ENCODE results near the gene TMEM198. TPM values are rescaled to one million over a fixed set of nuclear protein-coding genes. Genes with fewer than 3 reads are reported as not detected.

Gene TMEM198
- total RNA-seq, 6 experiments from 2014 or later = 0.68 to 3.2 (median 1.2) TPM

- H3K27ac ChIP-seq = no peak overlapping the region
- WGBS (ENCODE audit: insufficient coverage, low coverage, low lambda C conversion rate, missing lambda C conversion rate) = 54% methylated on average over 3 of the region's 4 CpGs
These were observed 2.1 kb downstream of the TMEM198 start for GRCh38 chr2:219545943-219546352.

GRCh38 chr2:219547621-219548020 lies 3.8 kb downstream of the TMEM198 start:
- WGBS (ENCODE audit: insufficient coverage, low coverage, low lambda C conversion rate, missing lambda C conversion rate) = 100% methylated on average over 1 of the region's 26 CpGs
- Histone ChIP-seq H3K36me3 (no peaks in the 10 kb centered on the region), H3K4me3 (no peak overlapping the region), H3K4me1 (peaks cover 0 to 12% (median 1%) of the 10 kb centered on the region in 4 donors), H3K27ac (no peak overlapping the region), H3K27me3 (no peaks in the 10 kb centered on the region), H3K9me3 (no peaks in the 10 kb centered on the region)
- no peak for TF ChIP-seq CTCF (IDR thresholded peaks at IDR 0.05)
- TF ChIP-seq POLR2A (IDR thresholded peaks at IDR 0.05) = no peak
- intact Hi-C loops (cut with DNase I) = no loop called here
- DNase-seq (no peak), ATAC-seq (no peak)

More at GRCh38 chr2:219545943-219546352, 2.1 kb downstream of the TMEM198 start:
- DNase-seq = no peak
- TF ChIP-seq POLR2A (IDR thresholded peaks at IDR 0.05) = no peak
- TF ChIP-seq CTCF (IDR thresholded peaks at IDR 0.05) = no peak
- ATAC-seq = no peak
- Histone ChIP-seq H3K4me3 (no peak overlapping the region), H3K4me1 (peaks cover 0 to 18% (median 5%) of the 10 kb centered on the region in 4 donors), H3K27me3 (no peaks in the 10 kb centered on the region), H3K9me3 (no peaks in the 10 kb centered on the region), H3K36me3 (no peaks in the 10 kb centered on the region)
- intact Hi-C loops (cut with DNase I) = no loop called here

GRCh38 chr2:219548990-219549389 lies 5.2 kb downstream of the TMEM198 start:
- intact Hi-C loops (cut with DNase I) = no loop called here
- no peaks in the 10 kb centered on the region for H3K27me3 ChIP-seq
- H3K4me1 ChIP-seq = peaks cover 0 to 14% (median 0%) of the 10 kb centered on the region in 4 donors
- TF ChIP-seq POLR2A (IDR thresholded peaks at IDR 0.05) = no peak
- TF ChIP-seq CTCF (IDR thresholded peaks at IDR 0.05) = no peak
- no peak for DNase-seq
- ATAC-seq = no peak
- no peaks in the 10 kb centered on the region for H3K9me3 ChIP-seq
- H3K27ac ChIP-seq = no peak overlapping the region
- no peak overlapping the region for H3K4me3 ChIP-seq
- WGBS (ENCODE audit: insufficient coverage, low coverage, low lambda C conversion rate, missing lambda C conversion rate) = 92% methylated on average over 17 of the region's 18 CpGs
- no peaks in the 10 kb centered on the region for H3K36me3 ChIP-seq

- no peak for TF ChIP-seq CTCF (IDR thresholded peaks at IDR 0.05)
- no peak for TF ChIP-seq POLR2A (IDR thresholded peaks at IDR 0.05)
- ATAC-seq = no peak
- intact Hi-C loops (cut with DNase I) = no loop called here
- H3K36me3 ChIP-seq = no peaks in the 10 kb centered on the region
- DNase-seq = no peak
- no CpG with 5 or more reads among the region's 9 CpGs for WGBS (ENCODE audit: insufficient coverage, low coverage, low lambda C conversion rate, missing lambda C conversion rate)
- H3K27ac ChIP-seq = no peak overlapping the region
- no peak overlapping the region for H3K4me3 ChIP-seq
- H3K27me3 ChIP-seq = no peaks in the 10 kb centered on the region
- H3K9me3 ChIP-seq = no peaks in the 10 kb centered on the region
- H3K4me1 ChIP-seq = peaks cover 0 to 10% (median 0%) of the 10 kb centered on the region in 4 donors
These were observed 5.8 kb downstream of the TMEM198 start for GRCh38 chr2:219549619-219550018.

Data from right lobe of liver (tissue), 6 donors.